GM18870 (cell line): ENCODE measurements around the gene RIPPLY2.
"Not testable (repeated sequence)": the region's sequence is repeated elsewhere in the genome, so short reads cannot be mapped to it uniquely, and the experiment has no call there.

Experiments used
- ATAC-seq: cut with Tn5 transposase; IDR thresholded peaks from one replicate; pipeline ENCODE4 v1.9.1; 2021; ENCODE audit warnings: moderate library complexity; ENCODE audit not compliant: unreplicated experiment

RIPPLY2 gene

GRCh38 chr6:83897094-83897493 lies 43.9 kb downstream of the RIPPLY2 start:
- not testable (repeated sequence) for ATAC-seq

GRCh38 chr6:83901624-83902023 lies 48.5 kb downstream of the RIPPLY2 start:
- ATAC-seq, result no peak

- ATAC-seq, result no peak
These were observed 51.2 kb downstream of the RIPPLY2 start for GRCh38 chr6:83904395-83904794.

- ATAC-seq, result no peak
These were observed 52.5 kb downstream of the RIPPLY2 start for GRCh38 chr6:83905648-83906047.
